Endothelial cell (in vitro differentiated cells): ENCODE results near the gene ARX. TPM values are rescaled to one million over a fixed set of nuclear protein-coding genes. Genes with fewer than 3 reads are reported as not detected.

Source experiments
- DNase-seq: peaks from one replicate; pipeline ENCODE4 v3.0.0; 2021; ENCODE audit warnings: low spot score
- H3K27ac Mint-ChIP-seq: one replicate; pipeline ENCODE4 v1.8.0; 2021; ENCODE audit warnings: mixed read lengths, inconsistent platforms; ENCODE audit not compliant: unreplicated experiment
- H3K27me3 Mint-ChIP-seq: one replicate; pipeline ENCODE4 v1.8.0; 2021; ENCODE audit warnings: mild to moderate bottlenecking, moderate library complexity, mixed read lengths, inconsistent platforms; ENCODE audit not compliant: unreplicated experiment
- H3K36me3 Mint-ChIP-seq: one replicate; pipeline ENCODE4 v1.8.0; 2021; ENCODE audit warnings: mild to moderate bottlenecking, low read depth, mixed read lengths, inconsistent platforms; ENCODE audit not compliant: unreplicated experiment
- H3K4me1 Mint-ChIP-seq: one replicate; pipeline ENCODE4 v1.8.0; 2021; ENCODE audit warnings: mild to moderate bottlenecking, mixed read lengths, inconsistent platforms; ENCODE audit not compliant: unreplicated experiment
- H3K4me3 Mint-ChIP-seq: one replicate; pipeline ENCODE4 v1.8.0; 2021; ENCODE audit warnings: mild to moderate bottlenecking, mixed read lengths, inconsistent platforms; ENCODE audit not compliant: unreplicated experiment
- H3K9me3 Mint-ChIP-seq: one replicate; pipeline ENCODE4 v1.8.0; 2021; ENCODE audit warnings: mixed read lengths, inconsistent platforms; ENCODE audit not compliant: unreplicated experiment
- total RNA-seq: library from RNA; stranded (reverse); fragmentation: NEBNext Ultra II Directional; extraction: Animal tissue kit (Norgen Biotek cat#: 25700); gene quantifications from one replicate; pipeline ENCODE4 v1.2.1, GENCODE V29; 2021; ENCODE audit not compliant: unreplicated experiment
- TF ChIP-seq, protein P1 (sequence below): fragments of 200-600 bp; sonication (generic); IDR thresholded peaks from one replicate; pipeline ENCODE4 v1.5.0; 2021; ENCODE audit warnings: antibody characterized with exemption; ENCODE audit not compliant: unreplicated experiment

Gene ARX
- total RNA-seq, 1 donor from 2014 or later = not detected

- Mint-ChIP-seq H3K4me1 (peaks cover 3% of the 10 kb centered on the region), H3K36me3 (no peaks in the 10 kb centered on the region), H3K27me3 (peaks cover 10% of the 10 kb centered on the region), H3K9me3 (no peaks in the 10 kb centered on the region), H3K4me3 (no peak overlapping the region), H3K27ac (no peak overlapping the region)
- TF ChIP-seq, protein P1, sequence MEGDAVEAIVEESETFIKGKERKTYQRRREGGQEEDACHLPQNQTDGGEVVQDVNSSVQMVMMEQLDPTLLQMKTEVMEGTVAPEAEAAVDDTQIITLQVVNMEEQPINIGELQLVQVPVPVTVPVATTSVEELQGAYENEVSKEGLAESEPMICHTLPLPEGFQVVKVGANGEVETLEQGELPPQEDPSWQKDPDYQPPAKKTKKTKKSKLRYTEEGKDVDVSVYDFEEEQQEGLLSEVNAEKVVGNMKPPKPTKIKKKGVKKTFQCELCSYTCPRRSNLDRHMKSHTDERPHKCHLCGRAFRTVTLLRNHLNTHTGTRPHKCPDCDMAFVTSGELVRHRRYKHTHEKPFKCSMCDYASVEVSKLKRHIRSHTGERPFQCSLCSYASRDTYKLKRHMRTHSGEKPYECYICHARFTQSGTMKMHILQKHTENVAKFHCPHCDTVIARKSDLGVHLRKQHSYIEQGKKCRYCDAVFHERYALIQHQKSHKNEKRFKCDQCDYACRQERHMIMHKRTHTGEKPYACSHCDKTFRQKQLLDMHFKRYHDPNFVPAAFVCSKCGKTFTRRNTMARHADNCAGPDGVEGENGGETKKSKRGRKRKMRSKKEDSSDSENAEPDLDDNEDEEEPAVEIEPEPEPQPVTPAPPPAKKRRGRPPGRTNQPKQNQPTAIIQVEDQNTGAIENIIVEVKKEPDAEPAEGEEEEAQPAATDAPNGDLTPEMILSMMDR = no peak
- no peak for DNase-seq
Measured at GRCh38 chrX:25012793-25013631, 2.8 kb downstream of the ARX start.

DNA sequence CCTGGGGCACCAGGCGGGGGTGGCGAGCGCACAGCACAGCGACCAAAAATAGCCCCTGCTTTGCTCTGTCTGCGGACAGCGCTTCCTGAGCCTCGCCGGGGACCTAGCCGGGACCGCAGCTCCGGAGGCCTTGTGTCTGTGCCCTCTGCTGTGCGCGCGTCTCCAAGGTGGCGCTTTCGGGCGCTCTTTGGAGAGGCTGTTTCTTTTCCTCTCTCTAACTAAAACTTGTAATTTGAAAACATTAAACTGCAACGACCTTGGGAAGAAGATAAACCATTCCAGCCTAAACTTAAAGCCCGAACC is 3.4 kb downstream of the ARX start:
- H3K27me3 Mint-ChIP-seq = peaks cover 13% of the 10 kb centered on the region
- H3K4me1 Mint-ChIP-seq = peaks cover under 1% of the 10 kb centered on the region
- no peaks in the 10 kb centered on the region for H3K36me3 Mint-ChIP-seq
- DNase-seq = no peak
- H3K4me3 Mint-ChIP-seq = no peak overlapping the region
- H3K9me3 Mint-ChIP-seq = no peaks in the 10 kb centered on the region
- H3K27ac Mint-ChIP-seq = no peak overlapping the region
- TF ChIP-seq, protein P1 = no peak

DNA sequence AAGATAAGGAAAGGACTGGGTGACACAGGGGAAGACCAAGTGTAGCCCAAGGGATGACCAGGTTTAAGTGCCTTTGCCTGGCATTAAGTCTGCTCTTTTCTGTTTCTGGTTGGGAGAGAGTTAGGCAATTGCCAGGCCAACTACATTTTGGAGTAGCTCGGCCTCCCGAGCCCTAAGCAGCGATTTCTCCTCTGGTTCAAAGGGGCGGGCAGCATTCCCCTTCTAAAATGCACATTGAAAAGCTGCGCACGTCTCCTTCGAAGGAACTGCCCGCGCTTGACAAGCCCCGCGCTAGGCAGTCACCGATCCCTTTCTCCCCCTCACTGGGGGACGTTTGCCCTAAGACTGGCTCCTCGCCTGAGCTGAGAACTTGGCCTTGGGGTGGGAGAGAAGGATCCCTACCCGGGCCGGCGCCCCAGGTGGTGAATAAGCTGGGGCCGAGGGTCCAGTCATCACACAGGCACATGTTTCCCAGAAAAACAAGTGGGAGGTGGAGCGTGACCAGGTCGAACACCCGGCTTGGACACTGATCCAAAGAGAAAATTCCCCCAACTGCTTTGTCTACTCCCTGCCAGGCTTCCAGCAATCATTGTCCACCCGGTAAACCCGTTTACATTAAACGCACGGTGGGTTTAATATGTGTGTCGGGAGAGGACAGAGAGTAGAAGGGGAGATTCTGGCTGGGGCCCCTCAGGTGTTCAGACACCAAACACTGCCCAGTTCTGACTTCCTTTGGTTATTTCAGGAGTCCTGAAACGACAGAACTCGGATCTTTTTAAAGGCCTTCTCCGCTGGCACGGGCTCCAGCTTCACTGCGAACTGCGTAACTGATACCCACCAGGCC is 4.0 kb downstream of the ARX start:
- peaks cover 13% of the 10 kb centered on the region for H3K27me3 Mint-ChIP-seq
- no peaks in the 10 kb centered on the region for H3K36me3 Mint-ChIP-seq
- no peaks in the 10 kb centered on the region for H3K4me1 Mint-ChIP-seq
- no peaks in the 10 kb centered on the region for H3K9me3 Mint-ChIP-seq
- H3K4me3 Mint-ChIP-seq = no peak overlapping the region
- H3K27ac Mint-ChIP-seq = no peak overlapping the region
- no peak for DNase-seq
- TF ChIP-seq, protein P1 = no peak

DNA sequence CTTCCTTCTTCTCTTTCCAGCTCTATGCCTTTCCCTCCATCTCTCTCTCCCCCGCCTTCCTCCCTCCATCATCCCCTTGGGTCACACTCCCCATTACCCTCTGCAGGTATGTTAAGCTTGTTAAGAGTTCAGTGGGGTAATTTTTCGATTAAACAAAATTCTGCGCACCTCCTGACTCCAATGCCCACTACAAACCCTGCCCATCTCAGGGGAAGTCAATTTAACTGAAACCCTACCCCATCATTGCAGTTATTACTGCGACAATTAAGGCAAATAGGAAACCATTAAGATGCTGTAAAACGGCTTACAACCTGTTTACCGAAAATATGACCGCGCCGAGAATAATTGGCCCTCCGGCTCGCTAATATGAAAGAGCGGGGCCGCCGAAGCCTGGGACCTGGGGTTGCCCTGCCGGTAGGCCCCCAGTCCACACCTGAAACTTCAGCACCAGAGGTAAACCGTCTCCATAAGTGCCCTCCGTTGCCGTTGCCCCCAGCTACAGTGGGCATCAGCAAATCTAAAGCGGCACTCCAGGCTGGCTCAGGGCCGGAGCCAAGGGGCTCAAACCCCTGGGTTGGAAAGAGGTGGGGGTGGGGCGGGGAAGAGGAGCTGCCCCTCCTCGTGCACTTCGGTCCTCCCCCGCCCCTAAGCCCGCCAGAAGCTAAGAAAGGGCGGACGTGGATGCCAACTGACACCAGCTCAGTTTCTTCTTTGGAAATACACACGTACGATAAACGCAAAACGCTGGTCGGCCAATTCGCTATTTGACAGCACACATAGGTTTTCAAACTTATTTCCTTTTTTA is 4.8 kb downstream of the ARX start:
- H3K4me3 Mint-ChIP-seq = no peak overlapping the region
- H3K27ac Mint-ChIP-seq = no peak overlapping the region
- DNase-seq = no peak

More for the DNA sequence above, 4.8 kb downstream of the ARX start:
- TF ChIP-seq, protein P1 = no peak
- peaks cover 3% of the 10 kb centered on the region for H3K4me1 Mint-ChIP-seq
- no peaks in the 10 kb centered on the region for H3K9me3 Mint-ChIP-seq
- H3K36me3 Mint-ChIP-seq = no peaks in the 10 kb centered on the region
- peaks cover 20% of the 10 kb centered on the region for H3K27me3 Mint-ChIP-seq
